Measurements from ENCODE around the gene ANK3. TPM values are rescaled to one million over a fixed set of nuclear protein-coding genes. Genes with fewer than 3 reads are reported as not detected.
"Not testable (repeated sequence)": the region's sequence is repeated elsewhere in the genome, so short reads cannot be mapped to it uniquely, and the experiment has no call there.

ANK3 gene
- polyA plus RNA-seq, 1 donor (not counting 4 experiments of a cell fraction or from before 2014, with no cell fraction given), result 8.3 TPM

GRCh38 chr10:60293581-60294175, 96.0 kb downstream of the ANK3 start:
- FAIRE-seq, result no peak

GRCh38 chr10:60292998-60293397, 96.7 kb downstream of the ANK3 start:
- no peaks in the 10 kb centered on the region for H3K36me3 ChIP-seq (ENCODE audit: control insufficient read depth in 2 of 2, extremely low read depth in 1 of 2, insufficient read depth in 2 of 2, low read length in 2 of 2)
- H3K4me1 ChIP-seq (ENCODE audit: control insufficient read depth, extremely low read depth, insufficient read depth, low read length), result no peaks in the 10 kb centered on the region
- dilution Hi-C loops (cut with MboI; ENCODE audit: extremely low pct_ligation_motif_present, low sequenced_read_pairs), result no loop called here
- no peak for DNase-seq (ENCODE audit: low read depth, low spot score)
- no peaks in the 10 kb centered on the region for H3K9me3 ChIP-seq (ENCODE audit: control insufficient read depth, low read depth, low read length)
- no peaks in the 10 kb centered on the region for H4K20me1 ChIP-seq (ENCODE audit: control insufficient read depth, extremely low read depth, insufficient read depth, low read length)
- H2AFZ ChIP-seq (ENCODE audit: control insufficient read depth, low read length), result no peak overlapping the region
- no peaks in the 10 kb centered on the region for H3K79me2 ChIP-seq (ENCODE audit: control insufficient read depth, insufficient read depth, low read length)
- no peak for TF ChIP-seq CTCF (optimal IDR thresholded peaks at IDR 0.05 in 1 of 3, IDR thresholded peaks at IDR 0.05 in 1 of 3, conservative IDR thresholded peaks at IDR 0.05 in 1 of 3; ENCODE audit: extremely low read depth in 1 of 3, insufficient read depth in 2 of 3, low read length in 3 of 3)
- TF ChIP-seq EZH2 (IDR thresholded peaks at IDR 0.05; ENCODE audit: low read length), result no peak
- no peak overlapping the region for H3K4me2 ChIP-seq (ENCODE audit: control insufficient read depth, extremely low read depth, insufficient read depth, low read depth, low read length)
- no peak for FAIRE-seq
- no peaks in the 10 kb centered on the region for H3K9me1 ChIP-seq (ENCODE audit: control insufficient read depth, extremely low read depth, insufficient read depth, low read length)
- no peak overlapping the region for H3K27ac ChIP-seq (ENCODE audit: control insufficient read depth, insufficient read depth, low read length)
- no peak overlapping the region for H3K4me3 ChIP-seq (ENCODE audit: control insufficient read depth in 2 of 3, extremely low read depth in 1 of 3, insufficient read depth in 2 of 3, low read depth in 1 of 3, low read length in 3 of 3)
- H3K27me3 ChIP-seq (ENCODE audit: control insufficient read depth, extremely low read depth, insufficient read depth, low read length), result no peaks in the 10 kb centered on the region
- H3K9ac ChIP-seq (ENCODE audit: control insufficient read depth, extremely low read depth, insufficient read depth, low read length), result no peak overlapping the region

More at GRCh38 chr10:60293581-60294175, 96.0 kb downstream of the ANK3 start:
- no peaks in the 10 kb centered on the region for H3K9me3 ChIP-seq (ENCODE audit: control insufficient read depth, low read depth, low read length)
- no peak overlapping the region for H3K4me3 ChIP-seq (ENCODE audit: control insufficient read depth in 2 of 3, extremely low read depth in 1 of 3, insufficient read depth in 2 of 3, low read depth in 1 of 3, low read length in 3 of 3)
- no peaks in the 10 kb centered on the region for H4K20me1 ChIP-seq (ENCODE audit: control insufficient read depth, extremely low read depth, insufficient read depth, low read length)
- H3K79me2 ChIP-seq (ENCODE audit: control insufficient read depth, insufficient read depth, low read length), result no peaks in the 10 kb centered on the region
- no peak overlapping the region for H3K9ac ChIP-seq (ENCODE audit: control insufficient read depth, extremely low read depth, insufficient read depth, low read length)
- no peaks in the 10 kb centered on the region for H3K9me1 ChIP-seq (ENCODE audit: control insufficient read depth, extremely low read depth, insufficient read depth, low read length)
- TF ChIP-seq CTCF (optimal IDR thresholded peaks at IDR 0.05 in 1 of 3, IDR thresholded peaks at IDR 0.05 in 1 of 3, conservative IDR thresholded peaks at IDR 0.05 in 1 of 3; ENCODE audit: extremely low read depth in 1 of 3, insufficient read depth in 2 of 3, low read length in 3 of 3) (no peak), EZH2 (IDR thresholded peaks at IDR 0.05; ENCODE audit: low read length) (no peak)
- no peaks in the 10 kb centered on the region for H3K4me1 ChIP-seq (ENCODE audit: control insufficient read depth, extremely low read depth, insufficient read depth, low read length)
- dilution Hi-C loops (cut with MboI; ENCODE audit: extremely low pct_ligation_motif_present, low sequenced_read_pairs), result no loop called here
- H3K4me2 ChIP-seq (ENCODE audit: control insufficient read depth, extremely low read depth, insufficient read depth, low read depth, low read length), result no peak overlapping the region
- no peaks in the 10 kb centered on the region for H3K27me3 ChIP-seq (ENCODE audit: control insufficient read depth, extremely low read depth, insufficient read depth, low read length)
- DNase-seq (ENCODE audit: low read depth, low spot score), result no peak
- H2AFZ ChIP-seq (ENCODE audit: control insufficient read depth, low read length), result no peak overlapping the region
- H3K36me3 ChIP-seq (ENCODE audit: control insufficient read depth in 2 of 2, extremely low read depth in 1 of 2, insufficient read depth in 2 of 2, low read length in 2 of 2), result no peaks in the 10 kb centered on the region
- H3K27ac ChIP-seq (ENCODE audit: control insufficient read depth, insufficient read depth, low read length), result no peak overlapping the region

GRCh38 chr10:60292536-60292935, 97.1 kb downstream of the ANK3 start:
- H3K4me1 ChIP-seq (ENCODE audit: control insufficient read depth, extremely low read depth, insufficient read depth, low read length); H3K79me2 ChIP-seq (ENCODE audit: control insufficient read depth, insufficient read depth, low read length); H3K9ac ChIP-seq (ENCODE audit: control insufficient read depth, extremely low read depth, insufficient read depth, low read length); H3K4me2 ChIP-seq (ENCODE audit: control insufficient read depth, extremely low read depth, insufficient read depth, low read depth, low read length); H3K27me3 ChIP-seq (ENCODE audit: control insufficient read depth, extremely low read depth, insufficient read depth, low read length); H2AFZ ChIP-seq (ENCODE audit: control insufficient read depth, low read length); H4K20me1 ChIP-seq (ENCODE audit: control insufficient read depth, extremely low read depth, insufficient read depth, low read length); H3K9me1 ChIP-seq (ENCODE audit: control insufficient read depth, extremely low read depth, insufficient read depth, low read length); H3K27ac ChIP-seq (ENCODE audit: control insufficient read depth, insufficient read depth, low read length); H3K4me3 ChIP-seq (ENCODE audit: control insufficient read depth in 2 of 3, extremely low read depth in 1 of 3, insufficient read depth in 2 of 3, low read depth in 1 of 3, low read length in 3 of 3); H3K36me3 ChIP-seq (ENCODE audit: control insufficient read depth in 2 of 2, extremely low read depth in 1 of 2, insufficient read depth in 2 of 2, low read length in 2 of 2); DNase-seq (ENCODE audit: low read depth, low spot score); H3K9me3 ChIP-seq (ENCODE audit: control insufficient read depth, low read depth, low read length); dilution Hi-C loops (cut with MboI; ENCODE audit: extremely low pct_ligation_motif_present, low sequenced_read_pairs); FAIRE-seq: not testable (repeated sequence)

Data from keratinocyte (primary cell).